GM11168 (cell line): ENCODE measurements around the gene EMD.
"Not testable (repeated sequence)": the region's sequence is repeated elsewhere in the genome, so short reads cannot be mapped to it uniquely, and the experiment has no call there.

Experiments used
- in situ Hi-C: fragments of 300-500 bp; cut with MboI; formaldehyde crosslinking; loops from one replicate; pipeline ENCODE4 v1.12.0; 2022; ENCODE audit warnings: low sequenced_read_pairs; ENCODE audit not compliant: unreplicated experiment

EMD gene

GRCh38 chrX:154378799-154379568 lies at the start of gene EMD:
Gene EMD (plus strand): TSS chrX:154379295. CDS start chrX:154379485, 190 bp downstream.
- in situ Hi-C loops = no loop called here

- in situ Hi-C loops = no loop called here
Measured at GRCh38 chrX:154332561-154332960, 46.5 kb upstream of the EMD start.

- in situ Hi-C loops = no loop called here
Measured at GRCh38 chrX:154333116-154333515, 46.0 kb upstream of the EMD start.

DNA sequence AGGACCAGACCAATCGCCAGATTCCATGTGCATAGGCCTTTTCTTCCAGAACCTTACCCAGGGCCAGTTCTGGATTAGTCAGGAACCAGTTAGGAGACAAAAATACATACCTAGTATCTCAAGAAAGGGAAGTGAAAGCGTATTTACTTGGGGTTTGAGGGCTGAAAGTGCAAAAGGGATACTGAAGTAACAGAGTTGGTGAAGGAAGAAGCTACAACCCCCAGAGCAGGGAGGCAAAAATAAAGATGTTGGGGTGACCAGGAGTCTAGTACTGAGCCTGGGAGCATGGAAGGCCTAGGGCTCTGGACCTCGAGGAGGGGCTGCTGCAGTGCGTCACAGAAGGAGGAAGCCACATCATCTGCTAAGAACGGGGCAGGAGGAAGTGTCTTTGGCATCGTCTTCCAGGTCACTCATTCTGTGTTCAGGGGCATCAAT lies 45.2 kb upstream of the EMD start:
- in situ Hi-C loops = no loop called here

- in situ Hi-C loops = no loop called here
Measured at GRCh38 chrX:154334496-154334895, 44.6 kb upstream of the EMD start.

DNA sequence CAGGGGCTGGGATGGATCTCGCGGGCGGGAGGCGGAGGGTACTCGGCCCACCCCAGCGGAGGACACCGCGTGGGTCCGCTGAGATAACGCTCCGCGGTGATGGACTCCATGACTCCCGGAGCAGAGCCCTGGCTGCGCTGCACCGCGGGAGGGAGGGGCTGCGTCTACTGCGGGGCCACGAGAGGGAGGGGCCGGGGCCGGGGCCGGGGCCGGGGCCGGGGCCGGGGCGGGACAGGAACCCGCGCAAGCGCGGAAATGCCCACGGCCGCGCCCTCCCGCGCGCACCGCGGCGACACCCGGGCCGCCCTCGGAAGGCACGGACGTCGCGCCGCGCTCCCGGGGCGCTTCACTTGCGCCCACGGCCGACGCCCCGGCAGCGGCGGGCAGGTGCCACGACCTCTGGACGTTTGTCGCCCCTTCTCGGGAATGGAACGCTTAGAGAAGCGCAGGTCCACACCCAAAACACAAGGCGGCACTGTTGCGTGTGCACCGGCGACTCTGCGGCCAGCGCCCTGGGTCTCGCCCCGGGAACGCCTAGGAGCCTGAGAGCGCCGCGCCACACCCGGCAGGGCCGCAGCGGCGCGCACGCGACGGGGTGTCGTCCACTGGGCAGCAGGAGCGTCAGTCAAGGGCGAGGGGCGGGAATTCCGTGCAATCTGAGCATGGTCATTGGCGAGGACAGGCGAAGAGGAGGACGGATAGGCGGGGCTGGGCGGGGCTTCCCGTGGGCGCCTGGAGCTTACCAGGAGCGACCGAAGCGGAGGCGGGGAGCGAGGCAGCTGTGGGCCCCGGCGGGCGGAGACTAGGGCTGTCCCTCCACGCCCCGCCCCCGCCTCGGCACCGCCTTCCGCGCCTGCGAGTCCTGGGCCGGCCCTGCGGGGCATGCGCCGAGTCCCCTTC lies 37.4 kb upstream of the EMD start:
- in situ Hi-C loops = not testable (repeated sequence)

- in situ Hi-C loops = not testable (repeated sequence)
Measured at GRCh38 chrX:154343063-154343462, 36.0 kb upstream of the EMD start.

GRCh38 chrX:154343620-154344019 lies 35.5 kb upstream of the EMD start:
- in situ Hi-C loops = not testable (repeated sequence)

- in situ Hi-C loops = no loop called here
Measured at GRCh38 chrX:154348114-154348531, 31.0 kb upstream of the EMD start.

DNA sequence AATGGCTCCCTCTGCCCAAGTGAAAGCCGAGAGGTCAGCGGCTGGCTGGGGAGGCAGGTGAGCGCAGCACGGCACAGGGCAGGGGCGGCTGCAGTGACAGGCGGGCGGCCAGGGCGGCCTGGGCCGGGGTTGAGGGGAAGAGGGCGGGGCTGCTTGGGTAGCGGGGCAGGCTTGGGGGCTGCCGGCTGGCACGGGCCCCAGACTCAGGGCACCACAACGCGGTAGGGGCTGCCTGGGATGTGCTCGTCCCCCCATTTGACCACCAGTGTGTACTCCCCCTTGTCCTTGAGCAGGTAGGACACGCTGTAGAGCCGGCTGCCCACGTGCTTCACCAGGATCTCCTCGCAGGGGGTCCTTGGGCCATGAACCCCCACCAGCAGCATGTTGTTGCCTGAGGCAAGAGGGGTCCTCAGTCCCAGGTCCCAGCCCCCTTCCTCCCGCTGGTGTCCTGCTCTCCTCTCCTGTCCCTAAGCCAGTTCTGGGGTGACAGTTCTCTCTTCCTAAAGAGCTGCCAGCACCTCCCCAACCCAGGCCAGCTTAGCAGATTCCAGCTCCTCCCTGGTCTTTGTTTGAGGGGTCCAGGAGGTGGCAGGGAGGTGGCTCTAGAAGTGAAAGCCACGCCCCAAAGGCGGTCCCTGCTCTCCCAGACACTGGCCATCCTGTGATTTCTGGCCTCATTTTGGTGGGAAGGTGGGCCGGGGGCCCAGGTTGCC lies 30.3 kb upstream of the EMD start:
- in situ Hi-C loops = no loop called here

DNA sequence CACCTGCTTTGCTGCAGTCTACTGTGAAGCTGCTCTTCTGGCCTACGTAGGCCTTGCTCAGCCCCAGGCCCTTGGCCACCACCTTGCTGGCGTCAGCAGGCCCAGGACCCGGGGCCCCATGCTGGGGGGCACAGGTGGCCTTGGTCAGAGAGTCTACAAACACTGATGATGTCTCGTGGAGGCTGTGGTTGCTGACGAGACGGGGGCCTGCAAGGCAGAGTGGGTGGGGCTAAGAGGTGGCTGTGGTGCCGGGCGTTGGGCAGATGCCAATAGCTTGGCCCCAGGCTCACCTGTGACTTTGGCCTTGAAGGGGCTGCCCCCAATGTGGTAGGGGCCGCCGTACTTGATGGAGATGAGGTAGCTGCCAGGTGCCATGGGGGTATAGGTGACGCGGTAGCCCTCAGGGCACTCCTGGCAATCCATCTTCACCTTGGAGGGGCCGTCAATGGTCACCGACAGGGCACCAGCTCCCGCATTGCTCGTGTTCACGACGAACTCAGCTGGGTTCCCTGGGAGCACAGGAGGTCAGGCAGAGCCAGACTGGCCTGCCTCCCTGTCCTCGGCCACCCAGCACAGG lies 29.6 kb upstream of the EMD start:
- in situ Hi-C loops = no loop called here

DNA sequence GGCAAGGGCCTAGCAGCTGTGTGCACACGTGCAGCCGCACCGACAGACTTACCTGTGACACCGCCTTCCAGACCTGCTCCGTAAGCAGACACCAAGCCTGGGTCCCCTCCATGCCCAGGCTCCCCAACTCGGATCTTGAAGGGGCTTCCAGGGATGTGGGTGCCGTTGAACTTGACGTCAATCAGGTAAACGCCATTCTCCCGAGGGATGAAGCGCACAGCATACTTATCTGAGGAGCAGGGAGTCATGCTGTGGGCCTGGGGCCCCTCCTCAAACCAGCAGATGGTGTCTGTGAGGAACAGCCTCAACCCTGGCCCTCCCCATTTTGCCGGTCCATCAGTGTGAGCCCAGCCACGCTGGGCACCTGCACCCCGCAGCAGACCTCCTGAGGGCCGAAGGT lies 29.1 kb upstream of the EMD start:
- in situ Hi-C loops = no loop called here

DNA sequence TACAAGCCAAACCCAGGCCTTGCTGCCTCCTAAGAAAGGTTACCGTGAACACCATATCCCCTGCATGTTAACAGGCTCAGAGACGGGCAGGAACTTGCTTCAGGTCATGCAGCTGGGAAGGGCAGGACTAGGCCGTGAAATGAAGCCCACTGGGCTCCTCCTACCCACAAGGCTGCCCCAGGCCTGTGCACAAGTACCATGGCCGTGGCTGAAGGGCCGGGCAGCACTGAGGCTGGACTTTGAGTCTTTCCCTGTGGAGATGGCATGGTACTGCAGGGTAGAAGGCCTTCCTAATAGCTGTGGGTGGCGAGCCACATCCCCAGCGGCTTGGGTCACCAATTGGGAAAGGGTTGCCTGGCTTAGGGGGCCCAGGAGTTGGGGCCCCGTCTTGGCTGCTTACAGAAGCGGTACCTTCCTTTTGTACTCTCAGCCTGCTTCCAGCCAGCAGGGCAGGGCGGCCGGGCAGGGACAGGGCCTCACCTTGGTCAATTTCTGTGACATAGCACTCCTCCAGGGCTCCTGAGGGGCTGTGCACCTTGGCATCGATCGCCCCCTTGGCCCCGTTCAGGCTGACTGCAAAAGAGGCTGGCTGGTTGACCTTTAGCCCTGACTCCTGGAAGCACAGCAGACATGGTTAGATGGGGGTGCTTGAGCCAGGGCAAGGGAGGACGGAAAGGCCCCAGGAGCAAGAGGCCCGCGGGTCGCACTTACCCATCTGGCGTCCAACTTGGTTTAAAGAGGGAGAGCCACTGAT lies 28.5 kb upstream of the EMD start:
- in situ Hi-C loops = no loop called here

DNA sequence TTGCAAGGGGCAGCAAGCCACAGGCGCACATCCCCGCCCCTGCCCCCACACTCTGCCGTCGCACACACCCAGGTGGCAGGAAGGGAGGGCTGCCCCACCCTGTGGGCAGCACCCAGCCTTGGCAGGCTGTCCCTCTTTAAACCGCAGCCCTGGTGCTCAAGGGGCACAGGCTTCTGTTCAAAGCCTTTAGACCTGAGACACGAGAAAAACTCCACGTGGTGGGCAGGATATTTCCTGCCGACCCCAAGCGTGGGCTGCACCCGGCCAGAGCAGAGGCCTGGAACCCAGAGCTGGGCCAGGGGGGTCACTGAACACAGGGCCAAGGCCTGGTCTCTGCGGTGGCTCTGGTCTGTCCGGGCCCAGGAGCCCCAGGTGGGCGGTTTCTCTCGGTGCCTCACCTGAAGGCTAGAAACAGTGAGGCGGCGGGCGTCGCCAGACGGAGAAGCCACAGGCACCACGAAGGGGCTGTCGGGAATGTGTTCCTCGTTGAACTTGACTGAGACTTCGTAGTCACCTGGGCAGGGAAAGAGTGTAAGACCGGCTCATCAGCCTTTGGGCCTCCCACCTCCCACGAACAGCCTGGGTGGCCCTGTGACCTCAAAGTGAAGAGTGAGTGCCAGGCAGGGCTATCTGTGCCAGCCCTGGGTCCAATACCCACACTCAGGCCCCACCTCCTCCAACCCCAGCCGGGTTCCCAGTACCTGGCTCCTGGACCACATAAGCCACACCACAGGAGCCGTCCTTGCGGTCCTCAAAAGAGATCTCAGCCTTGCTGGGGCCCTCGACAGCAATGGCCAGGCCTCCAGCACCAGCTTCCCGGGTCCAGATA lies 27.7 kb upstream of the EMD start:
- in situ Hi-C loops = no loop called here

GRCh38 chrX:154352012-154352401 lies 27.1 kb upstream of the EMD start:
- in situ Hi-C loops = no loop called here

GRCh38 chrX:154352466-154352865 lies 26.6 kb upstream of the EMD start:
- in situ Hi-C loops = no loop called here

DNA sequence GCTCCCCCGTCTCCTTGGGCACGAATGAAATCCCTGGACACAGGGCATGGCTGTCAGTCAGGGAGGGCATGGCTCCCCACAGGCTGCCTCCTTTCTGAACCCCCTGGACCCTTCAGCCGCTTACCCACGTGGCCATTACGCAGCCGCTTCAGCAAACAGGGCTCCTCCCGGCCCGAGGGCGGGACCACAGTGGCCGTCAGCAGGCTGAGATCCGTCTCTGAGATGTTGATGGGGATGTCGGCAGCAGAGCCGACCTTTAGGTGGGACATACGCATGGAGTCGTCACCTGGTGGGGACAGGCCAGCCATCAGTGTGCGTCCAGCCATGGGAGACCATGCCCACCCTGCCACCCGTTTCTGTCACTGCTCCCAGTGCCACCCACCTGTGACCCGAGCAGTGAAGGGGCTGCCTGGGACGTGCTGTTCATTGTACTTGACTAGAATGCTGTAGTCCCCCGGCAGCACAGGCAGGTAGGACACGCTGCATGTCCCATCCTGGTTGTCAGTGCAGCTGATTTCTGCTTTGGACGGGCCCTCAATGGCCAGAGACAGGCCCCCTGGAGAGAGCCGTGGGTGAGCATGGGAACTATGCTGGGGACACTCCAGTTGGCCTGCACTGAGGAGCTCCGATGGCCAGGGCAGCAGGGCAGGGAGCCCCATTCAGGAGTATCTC lies 25.8 kb upstream of the EMD start:
- in situ Hi-C loops = no loop called here

DNA sequence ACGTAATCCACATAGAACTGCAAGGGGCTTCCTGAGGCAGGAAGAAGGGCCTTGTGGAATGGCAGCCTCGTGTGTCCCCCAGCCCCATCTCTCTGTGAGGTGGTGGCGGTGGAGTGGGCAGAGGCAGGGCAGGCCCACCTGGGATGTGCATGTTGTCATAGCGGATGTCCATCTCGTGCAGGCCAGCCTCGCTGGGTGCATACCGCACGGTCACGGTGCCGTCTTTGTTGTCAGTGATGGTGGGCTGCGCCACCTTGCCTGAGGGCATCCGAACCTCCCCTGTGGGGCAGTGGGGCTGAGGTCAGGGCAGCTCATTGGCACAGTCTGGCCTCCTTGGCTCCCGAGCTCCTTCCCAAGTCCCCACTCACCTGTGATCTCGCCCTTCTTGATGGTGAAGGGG lies 25.1 kb upstream of the EMD start:
- in situ Hi-C loops = no loop called here
